GM06990 (cell line): ENCODE data around the gene PRPH2.

Source experiments
- DNase-seq: peaks from one replicate; pipeline ENCODE4 v3.0.0-alpha.2; 2011; ENCODE audit not compliant: insufficient read length; ENCODE audit errors: extremely low read depth
- H3K27me3 ChIP-seq: replicated peaks from 2 replicates; pipeline ENCODE4 v1.6.0; 2011; ENCODE audit warnings: low read length; ENCODE audit not compliant: control insufficient read depth, insufficient read depth
- H3K36me3 ChIP-seq: 2 replicates; pipeline ENCODE4 v1.5.1; 2011; ENCODE audit warnings: low read length; ENCODE audit not compliant: control insufficient read depth, insufficient read depth
- H3K4me3 ChIP-seq: replicated peaks from 2 replicates; pipeline ENCODE4 v1.5.1; 2011; ENCODE audit warnings: low read depth, mild to moderate bottlenecking, control low read depth, low read length
- CTCF ChIP-seq: IDR thresholded peaks from 2 replicates; pipeline ENCODE4 v1.5.1; 2011; ENCODE audit warnings: low read length, control low read depth, mild to moderate bottlenecking, inconsistent platforms; ENCODE audit not compliant: insufficient read depth, poor library complexity, severe bottlenecking

PRPH2 gene

GRCh38 chr6:42722497-42722896 lies at the start of gene PRPH2:
PRPH2 (minus strand) TSS chr6:42722597; CDS start chr6:42722334, 263 bp downstream.
- H3K4me3 ChIP-seq = no peak within 1 kb of the TSS
- no peak for TF ChIP-seq CTCF
- no peak for DNase-seq
- H3K36me3 ChIP-seq = no peaks in the 10 kb centered on the region
- H3K27me3 ChIP-seq = no peaks in the 10 kb centered on the region; the same call in 1 of the 2 replicates

- DNase-seq = no peak
- no peak for TF ChIP-seq CTCF
- Histone ChIP-seq H3K27me3 (no peaks in the 10 kb centered on the region), H3K4me3 (peak overlapping the region; percentile 46), H3K36me3 (no peaks in the 10 kb centered on the region)
Measured at GRCh38 chr6:42771741-42772100, 49.3 kb upstream of the PRPH2 start.

- Histone ChIP-seq H3K36me3 (no peaks in the 10 kb centered on the region), H3K27me3 (no peaks in the 10 kb centered on the region), H3K4me3 (no peak overlapping the region)
- no peak for DNase-seq
- TF ChIP-seq CTCF = no peak
Measured at GRCh38 chr6:42769836-42770235, 47.4 kb upstream of the PRPH2 start.

- Histone ChIP-seq H3K4me3 (no peak overlapping the region), H3K27me3 (no peaks in the 10 kb centered on the region), H3K36me3 (no peaks in the 10 kb centered on the region)
- DNase-seq = no peak
- no peak for TF ChIP-seq CTCF
Measured at GRCh38 chr6:42769051-42769450, 46.7 kb upstream of the PRPH2 start.

GRCh38 chr6:42766163-42766670 lies 43.8 kb upstream of the PRPH2 start:
- no peak overlapping the region for H3K4me3 ChIP-seq
- no peak for TF ChIP-seq CTCF
- no peak for DNase-seq
- H3K36me3 ChIP-seq = no peaks in the 10 kb centered on the region
- H3K27me3 ChIP-seq = no peaks in the 10 kb centered on the region
